Colonic mucosa (tissue), 4 donors: Measurements from ENCODE around the gene ZMIZ1. TPM values are rescaled to one million over a fixed set of nuclear protein-coding genes. Genes with fewer than 3 reads are reported as not detected.

Experiments used
- DNase-seq: peaks from one replicate; pipeline ENCODE4 v3.0.0-alpha.2; 2020
- H3K27ac ChIP-seq: fragments of 200-600 bp; one replicate; pipeline ENCODE4 v1.8.0; 2021
- H3K27me3 ChIP-seq: fragments of 200-600 bp; one replicate; pipeline ENCODE4 v1.8.0; 2021
- H3K36me3 ChIP-seq: fragments of 200-600 bp; one replicate; pipeline ENCODE4 v1.8.0; 2021
- H3K4me1 ChIP-seq: fragments of 200-600 bp; one replicate; pipeline ENCODE4 v1.8.0; 2021; ENCODE audit warnings: mild to moderate bottlenecking
- H3K4me3 ChIP-seq: fragments of 200-600 bp; one replicate; pipeline ENCODE4 v1.8.0; 2021
- H3K9ac ChIP-seq, 2 donors: one replicate each; pipeline ENCODE4 v1.7.0; 2013; ENCODE audit warnings: control low read depth in 2 of 2, low read depth in 2 of 2, low read length in 2 of 2
- H3K9me3 ChIP-seq: fragments of 200-600 bp; one replicate; pipeline ENCODE4 v1.8.0; 2021
- CTCF ChIP-seq: fragments of 200-600 bp; IDR thresholded peaks from one replicate; pipeline ENCODE4 v1.8.0; 2022; ENCODE audit warnings: antibody characterized with exemption, mild to moderate bottlenecking
- intact Hi-C: fragments of 100-400 bp; cut with DNase I; formaldehyde crosslinking; loops from one replicate; pipeline ENCODE4 v1.14.1; 2022
- total RNA-seq, 2 donors: library from RNA; stranded (reverse); fragmentation: NEBNext Ultra II Directional in 1 of 2; extraction: Animal tissue kit (Norgen Biotek cat#: 25700) in 1 of 2; gene quantifications; one replicate each; pipeline ENCODE4 v1.2.1, GENCODE V29; 2021
- donor health status: healthy.
- donor health status: DM: no; HTN: no; CAD: no.
- donor health status: DM: no; HTN: no; CAD: no.

The ZMIZ1 gene
- total RNA-seq, 2 donors from 2014 or later, result 51.0 to 54.0 TPM

GRCh38 chr10:79202188-79203013 lies 133.6 kb downstream of the ZMIZ1 start:
- H3K36me3 ChIP-seq, result no peaks in the 10 kb centered on the region
- H3K4me1 ChIP-seq, result no peaks in the 10 kb centered on the region
- intact Hi-C loops, result no loop called here
- H3K4me3 ChIP-seq, result no peak overlapping the region
- no peaks in the 10 kb centered on the region for H3K9me3 ChIP-seq
- no peak overlapping the region for H3K27ac ChIP-seq
- TF ChIP-seq CTCF, result peak; percentile 41
- no peaks in the 10 kb centered on the region for H3K27me3 ChIP-seq
- no peak overlapping the region for H3K9ac ChIP-seq
- DNase-seq, result no peak

- no peak overlapping the region for H3K9ac ChIP-seq
These were observed 134.4 kb downstream of the ZMIZ1 start for GRCh38 chr10:79203014-79203644.

GRCh38 chr10:79203833-79204232 lies 135.1 kb downstream of the ZMIZ1 start:
- Histone ChIP-seq H3K4me1 (no peaks in the 10 kb centered on the region), H3K4me3 (no peak overlapping the region), H3K36me3 (no peaks in the 10 kb centered on the region), H3K9ac (no peak overlapping the region), H3K27ac (no peak overlapping the region), H3K27me3 (no peaks in the 10 kb centered on the region), H3K9me3 (no peaks in the 10 kb centered on the region)
- intact Hi-C loops, result no loop called here
- TF ChIP-seq CTCF, result no peak
- DNase-seq, result no peak

More at GRCh38 chr10:79203014-79203644, 134.4 kb downstream of the ZMIZ1 start:
- TF ChIP-seq CTCF, result no peak
- H3K27me3 ChIP-seq, result no peaks in the 10 kb centered on the region
- H3K4me3 ChIP-seq, result no peak overlapping the region
- no peaks in the 10 kb centered on the region for H3K36me3 ChIP-seq
- intact Hi-C loops, result no loop called here
- H3K4me1 ChIP-seq, result no peaks in the 10 kb centered on the region
- H3K9me3 ChIP-seq, result no peaks in the 10 kb centered on the region
- no peak for DNase-seq
- no peak overlapping the region for H3K27ac ChIP-seq

GRCh38 chr10:79206300-79207095 lies 137.7 kb downstream of the ZMIZ1 start:
- Histone ChIP-seq H3K27ac (no peak overlapping the region), H3K4me3 (no peak overlapping the region), H3K9me3 (no peaks in the 10 kb centered on the region), H3K27me3 (no peaks in the 10 kb centered on the region), H3K4me1 (no peaks in the 10 kb centered on the region), H3K36me3 (no peaks in the 10 kb centered on the region), H3K9ac (no peak overlapping the region)
- no peak for DNase-seq
- intact Hi-C loops, result no loop called here
- no peak for TF ChIP-seq CTCF

- Histone ChIP-seq H3K4me3 (no peak overlapping the region), H3K4me1 (no peaks in the 10 kb centered on the region), H3K9me3 (no peaks in the 10 kb centered on the region), H3K36me3 (no peaks in the 10 kb centered on the region), H3K9ac (no peak overlapping the region), H3K27me3 (no peaks in the 10 kb centered on the region), H3K27ac (no peak overlapping the region)
- intact Hi-C loops, result no loop called here
- DNase-seq, result no peak
- no peak for TF ChIP-seq CTCF
These were observed 138.3 kb downstream of the ZMIZ1 start for GRCh38 chr10:79207096-79207357.
